ENCODE results near the gene RFNG. TPM values are rescaled to one million over a fixed set of nuclear protein-coding genes. Genes with fewer than 3 reads are reported as not detected.
A peak's percentile ranks its signal among the peaks of the same experiment; 100 is the strongest.

RFNG gene
- total and polyA plus RNA-seq, 2 of the 13 experiments (the other 11 are each of a cell fraction or from before 2014, with no cell fraction given), result 61.4 to 64.0 TPM

- TF ChIP-seq TBX3 (IDR thresholded peaks at IDR 0.05; ENCODE audit: borderline replicate concordance) (no peak), SIX4 (CRISPR knock-in tag; IDR thresholded peaks at IDR 0.05) (no peak), PRDM10 (CRISPR knock-in tag; IDR thresholded peaks at IDR 0.05; ENCODE audit: low read depth) (no peak), ZNF225 (CRISPR knock-in tag; IDR thresholded peaks at IDR 0.05) (peak; percentile 37; the same call in 1 of the 2 replicates), THAP7 (CRISPR knock-in tag; IDR thresholded peaks at IDR 0.05) (0 out of 2 replicates have a peak, but pooled peaks have one; percentile 14), HOXA5 (CRISPR knock-in tag; IDR thresholded peaks at IDR 0.05) (no peak), LCORL (IDR thresholded peaks at IDR 0.05) (no peak), LCORL (CRISPR knock-in tag; IDR thresholded peaks at IDR 0.05) (no peak), AFF4 (CRISPR knock-in tag; IDR thresholded peaks at IDR 0.05) (0 out of 2 replicates have a peak, but pooled peaks have one; percentile 48), ZNF142 (CRISPR knock-in tag; IDR thresholded peaks at IDR 0.05) (0 out of 2 replicates have a peak, but pooled peaks have one; percentile 53)
Measured at GRCh38 chr17:82023447-82024241, 28.0 kb downstream of the RFNG start (continued).
